Gastroesophageal sphincter (tissue), 3 donors: ENCODE results near the gene FAM168B.

ENCODE experiments used
- EP300 ChIP-seq: sonication (generic); formaldehyde crosslinking; IDR thresholded peaks from one replicate; pipeline ENCODE4 v1.6.1; 2017; ENCODE audit warnings: antibody characterized with exemption, mild to moderate bottlenecking
- POLR2A ChIP-seq, 2 donors: fragments of 450-650 bp; IDR thresholded peaks; one replicate each; pipeline ENCODE4 v1.6.1; 2017; ENCODE audit warnings: antibody characterized with exemption in 2 of 2, mild to moderate bottlenecking in 2 of 2, moderate library complexity in 1 of 2
- POLR2AphosphoS5 ChIP-seq: sonication (generic); formaldehyde crosslinking; IDR thresholded peaks from one replicate; pipeline ENCODE4 v1.6.1; 2017; ENCODE audit warnings: antibody characterized with exemption
- TF ChIP-seq, protein P1 (sequence below), 4 experiments: fragments of 200-600 bp in 2 of 4; fragments of 450-650 bp in 2 of 4; sonication (generic) in 1 of 4; IDR thresholded peaks; one replicate each; pipeline ENCODE4 v1.5.1; 2017 to 2019; ENCODE audit warnings: antibody characterized with exemption in 4 of 4, mild to moderate bottlenecking in 2 of 4, moderate library complexity in 2 of 4

DNA sequence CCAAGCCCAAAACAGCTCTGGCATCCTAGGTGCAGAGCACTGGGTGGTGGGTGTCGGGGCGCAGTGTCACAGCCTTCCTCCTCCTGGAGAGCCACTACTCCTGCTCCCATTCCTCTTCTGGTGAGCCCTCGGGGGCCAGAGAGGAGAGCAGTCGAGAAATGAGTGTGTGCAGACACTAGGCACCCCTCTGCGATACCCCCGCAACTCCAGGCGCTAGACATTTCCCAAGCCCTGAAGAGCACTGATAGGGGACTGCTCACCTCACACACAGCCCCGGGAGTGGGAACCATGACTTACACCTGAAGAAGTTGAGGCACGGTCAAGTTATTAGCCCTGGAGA is 54.2 kb downstream of the FAM168B start:
- TF ChIP-seq, protein P1, sequence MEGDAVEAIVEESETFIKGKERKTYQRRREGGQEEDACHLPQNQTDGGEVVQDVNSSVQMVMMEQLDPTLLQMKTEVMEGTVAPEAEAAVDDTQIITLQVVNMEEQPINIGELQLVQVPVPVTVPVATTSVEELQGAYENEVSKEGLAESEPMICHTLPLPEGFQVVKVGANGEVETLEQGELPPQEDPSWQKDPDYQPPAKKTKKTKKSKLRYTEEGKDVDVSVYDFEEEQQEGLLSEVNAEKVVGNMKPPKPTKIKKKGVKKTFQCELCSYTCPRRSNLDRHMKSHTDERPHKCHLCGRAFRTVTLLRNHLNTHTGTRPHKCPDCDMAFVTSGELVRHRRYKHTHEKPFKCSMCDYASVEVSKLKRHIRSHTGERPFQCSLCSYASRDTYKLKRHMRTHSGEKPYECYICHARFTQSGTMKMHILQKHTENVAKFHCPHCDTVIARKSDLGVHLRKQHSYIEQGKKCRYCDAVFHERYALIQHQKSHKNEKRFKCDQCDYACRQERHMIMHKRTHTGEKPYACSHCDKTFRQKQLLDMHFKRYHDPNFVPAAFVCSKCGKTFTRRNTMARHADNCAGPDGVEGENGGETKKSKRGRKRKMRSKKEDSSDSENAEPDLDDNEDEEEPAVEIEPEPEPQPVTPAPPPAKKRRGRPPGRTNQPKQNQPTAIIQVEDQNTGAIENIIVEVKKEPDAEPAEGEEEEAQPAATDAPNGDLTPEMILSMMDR (IDR thresholded peaks at IDR 0.05), result no peak
- TF ChIP-seq POLR2AphosphoS5 (no peak), EP300 (no peak), POLR2A (IDR thresholded peaks at IDR 0.05) (no peak)
